ENCODE results near the gene STK25.
"Not testable (repeated sequence)": the region's sequence is repeated elsewhere in the genome, so short reads cannot be mapped to it uniquely, and the experiment has no call there.

STK25 gene

GRCh38 chr2:241507430-241508239, 749 bp downstream of the STK25 start:
- DNase-seq, result peak; percentile 67
- TF ChIP-seq CTCF (IDR thresholded peaks at IDR 0.05; ENCODE audit: low read depth, low read length), result peak; percentile 44; the same call in 1 of the 2 replicates
- H3K9me3 ChIP-seq (ENCODE audit: severe bottlenecking), result peaks cover 4% of the 10 kb centered on the region
- H3K4me3 ChIP-seq (ENCODE audit: low read depth, low read length), result peak overlapping the region; percentile 90
- peaks cover 33% of the 10 kb centered on the region for H3K36me3 ChIP-seq
- H3K27ac ChIP-seq, result peak overlapping the region; percentile 99
- H3K27me3 ChIP-seq (ENCODE audit: insufficient read depth, low read depth, severe bottlenecking), result no peaks in the 10 kb centered on the region

- peaks cover 38% of the 10 kb centered on the region for H3K36me3 ChIP-seq
- TF ChIP-seq CTCF (IDR thresholded peaks at IDR 0.05; ENCODE audit: low read depth, low read length), result no peak
- H3K9me3 ChIP-seq (ENCODE audit: severe bottlenecking), result peaks cover 4% of the 10 kb centered on the region
- no peaks in the 10 kb centered on the region for H3K27me3 ChIP-seq (ENCODE audit: insufficient read depth, low read depth, severe bottlenecking)
- no peak for DNase-seq
- peak overlapping the region; percentile 90 for H3K4me3 ChIP-seq (ENCODE audit: low read depth, low read length)
- peak overlapping the region; percentile 99 for H3K27ac ChIP-seq
Measured at GRCh38 chr2:241506793-241507429, 1.5 kb downstream of the STK25 start.

GRCh38 chr2:241506317-241506716, 2.1 kb downstream of the STK25 start:
- Histone ChIP-seq H3K27ac (peak overlapping the region; percentile 99), H3K36me3 (peaks cover 44% of the 10 kb centered on the region)
- H3K9me3 ChIP-seq (ENCODE audit: severe bottlenecking); H3K4me3 ChIP-seq (ENCODE audit: low read depth, low read length); DNase-seq; H3K27me3 ChIP-seq (ENCODE audit: insufficient read depth, low read depth, severe bottlenecking): not testable (repeated sequence)

- no peaks in the 10 kb centered on the region for H3K27me3 ChIP-seq (ENCODE audit: insufficient read depth, low read depth, severe bottlenecking)
- peak overlapping the region; percentile 99 for H3K27ac ChIP-seq
- TF ChIP-seq CTCF (IDR thresholded peaks at IDR 0.05; ENCODE audit: low read depth, low read length), result no peak
- peaks cover 4% of the 10 kb centered on the region for H3K9me3 ChIP-seq (ENCODE audit: severe bottlenecking)
- H3K4me3 ChIP-seq (ENCODE audit: low read depth, low read length), result peak overlapping the region; percentile 9; the same call in 1 of the 2 replicates
- DNase-seq, result peak; percentile 88
- H3K36me3 ChIP-seq, result peaks cover 50% of the 10 kb centered on the region
Measured at GRCh38 chr2:241505781-241506201, 2.6 kb downstream of the STK25 start.

- Histone ChIP-seq H3K27me3 (ENCODE audit: insufficient read depth, low read depth, severe bottlenecking) (no peaks in the 10 kb centered on the region), H3K27ac (peak overlapping the region; percentile 99), H3K9me3 (ENCODE audit: severe bottlenecking) (peaks cover 4% of the 10 kb centered on the region), H3K4me3 (ENCODE audit: low read depth, low read length) (peak overlapping the region; percentile 9), H3K36me3 (peaks cover 55% of the 10 kb centered on the region)
- no peak for TF ChIP-seq CTCF (IDR thresholded peaks at IDR 0.05; ENCODE audit: low read depth, low read length)
- no peak for DNase-seq
Measured at GRCh38 chr2:241505086-241505780, 3.2 kb downstream of the STK25 start.
